Rectal smooth muscle tissue (tissue), 1 donor: ENCODE data around the gene PRR16.
A peak's percentile ranks its signal among the peaks of the same experiment; 100 is the strongest.

Source experiments
- H3K27ac ChIP-seq: one replicate; pipeline ENCODE4 v1.7.0; 2013; ENCODE audit warnings: low read depth, low read length, inconsistent platforms
- H3K27me3 ChIP-seq: one replicate; pipeline ENCODE4 v1.7.0; 2013; ENCODE audit warnings: low read length; ENCODE audit not compliant: control insufficient read depth, insufficient read depth
- H3K36me3 ChIP-seq: one replicate; pipeline ENCODE4 v1.7.0; 2013; ENCODE audit warnings: low read length; ENCODE audit not compliant: control insufficient read depth, insufficient read depth
- H3K4me1 ChIP-seq: one replicate; pipeline ENCODE4 v1.7.0; 2013; ENCODE audit warnings: low read length; ENCODE audit not compliant: control insufficient read depth, insufficient read depth
- H3K4me3 ChIP-seq: one replicate; pipeline ENCODE4 v1.7.0; 2013; ENCODE audit warnings: low read length
- H3K9ac ChIP-seq: one replicate; pipeline ENCODE4 v1.7.0; 2013; ENCODE audit warnings: low read length

The PRR16 gene

DNA sequence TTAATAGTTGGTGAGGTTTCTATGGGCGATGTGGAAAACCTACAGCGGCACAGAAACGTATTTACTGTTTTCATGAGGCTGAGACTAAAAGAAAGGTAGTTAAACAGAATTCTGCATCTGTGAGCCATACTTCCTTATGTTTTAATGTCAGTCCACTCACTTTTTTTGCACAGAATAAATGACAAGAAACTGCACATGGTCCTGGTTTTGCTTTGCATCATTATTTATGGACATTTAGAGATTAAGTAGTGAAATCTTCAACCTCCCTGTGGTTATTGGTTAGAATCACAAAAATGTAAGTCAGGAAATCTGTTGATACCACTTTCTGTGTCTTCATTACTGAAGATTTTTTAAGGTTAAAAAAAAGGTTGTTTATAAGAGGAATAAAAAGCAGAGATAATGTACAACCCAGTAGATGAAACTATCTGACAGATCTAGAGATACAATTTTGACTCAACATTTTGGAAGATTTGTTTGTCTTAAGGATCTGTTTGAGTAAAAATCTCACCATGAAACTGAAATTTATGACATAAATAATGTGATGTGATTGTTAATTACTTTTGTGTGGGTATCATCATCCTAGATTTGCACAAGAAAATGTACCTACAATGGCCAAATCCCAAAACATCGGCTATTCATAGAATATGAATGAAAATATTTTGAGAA is 2.4 kb downstream of the PRR16 start:
- H3K36me3 ChIP-seq: no peaks in the 10 kb centered on the region
- H3K27me3 ChIP-seq: peaks cover 2% of the 10 kb centered on the region
- peaks cover 3% of the 10 kb centered on the region for H3K4me1 ChIP-seq
- H3K9ac ChIP-seq: no peak overlapping the region
- H3K4me3 ChIP-seq: peak overlapping the region; percentile 1
- H3K27ac ChIP-seq: no peak overlapping the region

GRCh38 chr5:120471971-120472370 is 7.9 kb downstream of the PRR16 start:
- no peaks in the 10 kb centered on the region for H3K4me1 ChIP-seq
- no peak overlapping the region for H3K9ac ChIP-seq
- no peak overlapping the region for H3K4me3 ChIP-seq
- no peaks in the 10 kb centered on the region for H3K36me3 ChIP-seq
- no peaks in the 10 kb centered on the region for H3K27me3 ChIP-seq
- H3K27ac ChIP-seq: no peak overlapping the region

GRCh38 chr5:120472911-120473310 is 8.8 kb downstream of the PRR16 start:
- no peaks in the 10 kb centered on the region for H3K36me3 ChIP-seq
- H3K4me3 ChIP-seq: no peak overlapping the region
- H3K27ac ChIP-seq: no peak overlapping the region
- no peaks in the 10 kb centered on the region for H3K27me3 ChIP-seq
- no peak overlapping the region for H3K9ac ChIP-seq
- no peaks in the 10 kb centered on the region for H3K4me1 ChIP-seq

DNA sequence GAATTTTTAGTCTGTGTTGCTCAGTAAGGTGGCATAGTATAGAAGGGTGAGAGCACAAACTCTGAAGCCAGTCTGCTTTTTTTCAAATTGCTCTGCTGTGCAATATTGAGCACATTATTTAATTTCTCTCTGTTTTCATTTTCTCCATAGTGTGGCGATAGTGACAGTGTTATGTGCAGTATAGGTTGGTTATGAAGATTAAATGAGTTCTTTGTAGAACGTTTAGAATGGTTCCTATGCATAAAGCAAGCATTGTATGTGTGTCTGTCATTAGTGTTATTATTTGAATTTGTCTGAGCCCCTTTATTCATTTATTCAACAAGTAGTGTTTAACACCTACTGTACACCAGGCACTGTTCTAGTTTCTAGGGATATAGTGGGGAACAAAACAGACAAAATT is 9.2 kb downstream of the PRR16 start:
- H3K36me3 ChIP-seq: no peaks in the 10 kb centered on the region
- H3K9ac ChIP-seq: no peak overlapping the region
- no peak overlapping the region for H3K4me3 ChIP-seq
- H3K4me1 ChIP-seq: no peaks in the 10 kb centered on the region
- H3K27ac ChIP-seq: no peak overlapping the region
- no peaks in the 10 kb centered on the region for H3K27me3 ChIP-seq

GRCh38 chr5:120476063-120476462 is 12.0 kb downstream of the PRR16 start:
- Histone ChIP-seq H3K4me3 (no peak overlapping the region), H3K27ac (no peak overlapping the region), H3K27me3 (no peaks in the 10 kb centered on the region), H3K36me3 (no peaks in the 10 kb centered on the region), H3K4me1 (no peaks in the 10 kb centered on the region), H3K9ac (no peak overlapping the region)

DNA sequence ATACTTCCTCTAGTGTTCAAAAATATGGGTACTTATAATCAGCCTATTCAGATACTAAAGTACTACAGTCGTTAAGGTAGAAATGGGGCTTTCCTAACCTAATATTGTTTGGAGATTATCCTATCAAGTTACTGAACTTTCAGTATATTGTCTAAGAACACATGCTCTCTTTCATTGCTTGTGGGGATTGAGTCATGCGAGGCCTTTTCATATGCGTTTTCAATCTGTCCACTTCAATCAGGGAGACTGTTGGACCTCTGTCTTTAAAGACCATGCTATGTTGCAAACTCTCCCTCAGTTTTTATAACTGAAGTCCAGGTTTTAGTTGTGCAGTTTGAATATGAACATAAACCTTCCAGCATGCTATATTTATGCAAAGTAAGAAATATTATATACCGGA is 15.0 kb downstream of the PRR16 start:
- no peaks in the 10 kb centered on the region for H3K27me3 ChIP-seq
- H3K27ac ChIP-seq: no peak overlapping the region
- H3K4me3 ChIP-seq: no peak overlapping the region
- H3K9ac ChIP-seq: no peak overlapping the region
- H3K4me1 ChIP-seq: no peaks in the 10 kb centered on the region
- H3K36me3 ChIP-seq: no peaks in the 10 kb centered on the region

DNA sequence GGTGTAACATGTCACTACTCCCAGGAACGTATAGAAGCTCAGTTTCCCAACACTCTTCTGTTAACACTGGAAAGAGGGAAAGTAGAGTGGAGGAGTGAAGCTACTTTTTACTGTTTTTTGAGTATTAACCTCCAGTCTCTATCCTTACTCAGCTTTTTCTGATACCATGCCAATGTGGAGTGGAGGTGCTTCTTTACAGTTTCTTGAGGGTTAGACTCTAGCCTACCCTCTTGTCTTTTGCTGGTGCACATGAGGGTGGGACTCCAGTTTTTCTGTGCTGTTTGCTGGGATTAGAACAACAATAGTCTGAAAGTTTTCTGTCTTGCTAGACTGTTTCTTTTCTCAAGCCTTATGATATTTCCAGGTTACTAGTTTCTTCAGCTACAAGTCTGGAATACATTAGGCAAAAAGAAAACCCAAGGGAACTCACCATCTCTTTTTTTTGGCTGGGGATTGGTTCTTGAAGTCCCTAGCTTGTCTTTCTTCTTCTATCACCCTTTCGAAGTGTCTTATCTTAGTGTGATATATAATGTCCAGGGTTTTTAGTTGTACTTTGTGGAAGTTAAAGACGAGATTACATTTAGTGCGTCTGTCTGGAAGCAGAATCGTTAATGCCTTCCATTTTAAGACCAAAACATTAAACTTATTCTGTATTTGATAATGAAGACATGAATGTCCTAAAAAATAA is 35.9 kb downstream of the PRR16 start:
- H3K4me3 ChIP-seq: no peak overlapping the region
- no peaks in the 10 kb centered on the region for H3K36me3 ChIP-seq
- no peak overlapping the region for H3K9ac ChIP-seq
- H3K27me3 ChIP-seq: no peaks in the 10 kb centered on the region
- H3K27ac ChIP-seq: no peak overlapping the region
- H3K4me1 ChIP-seq: no peaks in the 10 kb centered on the region

GRCh38 chr5:120502531-120502930 is 38.4 kb downstream of the PRR16 start:
- Histone ChIP-seq H3K4me1 (no peaks in the 10 kb centered on the region), H3K9ac (no peak overlapping the region), H3K36me3 (no peaks in the 10 kb centered on the region), H3K27me3 (no peaks in the 10 kb centered on the region), H3K27ac (no peak overlapping the region), H3K4me3 (no peak overlapping the region)

- H3K36me3 ChIP-seq: no peaks in the 10 kb centered on the region
- no peak overlapping the region for H3K27ac ChIP-seq
- no peak overlapping the region for H3K4me3 ChIP-seq
- no peaks in the 10 kb centered on the region for H3K27me3 ChIP-seq
- no peaks in the 10 kb centered on the region for H3K4me1 ChIP-seq
- H3K9ac ChIP-seq: no peak overlapping the region
Measured at GRCh38 chr5:120503341-120503740, 39.2 kb downstream of the PRR16 start.

DNA sequence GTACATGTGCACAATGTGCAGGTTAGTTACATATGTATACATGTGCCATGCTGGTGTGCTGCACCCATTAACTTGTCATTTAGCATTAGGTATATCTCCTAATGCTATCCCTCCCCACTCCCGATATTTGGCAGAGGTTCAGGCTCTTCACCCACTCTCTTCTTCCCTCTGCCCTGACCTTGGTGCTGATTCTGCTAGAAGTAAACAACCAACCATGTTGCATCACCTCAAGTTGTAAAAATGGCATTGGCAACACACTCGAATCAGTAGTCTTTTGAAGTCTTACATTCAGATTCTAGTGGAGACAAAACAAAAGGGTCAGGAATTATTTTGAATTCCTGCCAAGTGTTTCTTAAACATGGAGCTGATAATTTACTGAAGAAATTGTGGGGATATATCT is 40.0 kb downstream of the PRR16 start:
- no peaks in the 10 kb centered on the region for H3K4me1 ChIP-seq
- H3K4me3 ChIP-seq: no peak overlapping the region
- no peak overlapping the region for H3K27ac ChIP-seq
- H3K9ac ChIP-seq: no peak overlapping the region
- no peaks in the 10 kb centered on the region for H3K27me3 ChIP-seq
- H3K36me3 ChIP-seq: no peaks in the 10 kb centered on the region

- Histone ChIP-seq H3K27me3 (no peaks in the 10 kb centered on the region), H3K4me1 (no peaks in the 10 kb centered on the region), H3K9ac (no peak overlapping the region), H3K4me3 (no peak overlapping the region), H3K36me3 (no peaks in the 10 kb centered on the region), H3K27ac (no peak overlapping the region)
Measured at GRCh38 chr5:120507197-120507596, 43.1 kb downstream of the PRR16 start.

- no peak overlapping the region for H3K4me3 ChIP-seq
- H3K36me3 ChIP-seq: no peaks in the 10 kb centered on the region
- H3K27me3 ChIP-seq: no peaks in the 10 kb centered on the region
- no peaks in the 10 kb centered on the region for H3K4me1 ChIP-seq
- no peak overlapping the region for H3K27ac ChIP-seq
- H3K9ac ChIP-seq: no peak overlapping the region
Measured at GRCh38 chr5:120507800-120508463, 43.8 kb downstream of the PRR16 start.

GRCh38 chr5:120509053-120509452 is 45.0 kb downstream of the PRR16 start:
- Histone ChIP-seq H3K27me3 (no peaks in the 10 kb centered on the region), H3K4me1 (no peaks in the 10 kb centered on the region), H3K4me3 (no peak overlapping the region), H3K9ac (no peak overlapping the region), H3K36me3 (no peaks in the 10 kb centered on the region), H3K27ac (no peak overlapping the region)
